Right lobe of liver (tissue), 4 donors: ENCODE data around the gene HEY2.

Source experiments
- POLR2A ChIP-seq: fragments of 450-650 bp; IDR thresholded peaks from one replicate; pipeline ENCODE4 v1.6.1; 2017; ENCODE audit warnings: antibody characterized with exemption, mild to moderate bottlenecking
- TF ChIP-seq, protein P1 (sequence below), 4 donors: fragments of 200-600 bp in 3 of 4; fragments of 450-650 bp in 1 of 4; IDR thresholded peaks; one replicate each; pipeline versions ENCODE4 v1.5.1 to v1.8.0; 2016 to 2022; ENCODE audit warnings: antibody characterized with exemption in 4 of 4, mild to moderate bottlenecking in 2 of 4
- donor health status: DM: no; HTN: no; CAD: no.
- donor health status: DM: no; HTN: no; CAD: no.
- donor health status: DM: no; HTN: yes; CAD: no.

GRCh38 chr6:125743604-125744003, 5.8 kb upstream of the HEY2 start:
- TF ChIP-seq POLR2A = no peak
- TF ChIP-seq, protein P1, sequence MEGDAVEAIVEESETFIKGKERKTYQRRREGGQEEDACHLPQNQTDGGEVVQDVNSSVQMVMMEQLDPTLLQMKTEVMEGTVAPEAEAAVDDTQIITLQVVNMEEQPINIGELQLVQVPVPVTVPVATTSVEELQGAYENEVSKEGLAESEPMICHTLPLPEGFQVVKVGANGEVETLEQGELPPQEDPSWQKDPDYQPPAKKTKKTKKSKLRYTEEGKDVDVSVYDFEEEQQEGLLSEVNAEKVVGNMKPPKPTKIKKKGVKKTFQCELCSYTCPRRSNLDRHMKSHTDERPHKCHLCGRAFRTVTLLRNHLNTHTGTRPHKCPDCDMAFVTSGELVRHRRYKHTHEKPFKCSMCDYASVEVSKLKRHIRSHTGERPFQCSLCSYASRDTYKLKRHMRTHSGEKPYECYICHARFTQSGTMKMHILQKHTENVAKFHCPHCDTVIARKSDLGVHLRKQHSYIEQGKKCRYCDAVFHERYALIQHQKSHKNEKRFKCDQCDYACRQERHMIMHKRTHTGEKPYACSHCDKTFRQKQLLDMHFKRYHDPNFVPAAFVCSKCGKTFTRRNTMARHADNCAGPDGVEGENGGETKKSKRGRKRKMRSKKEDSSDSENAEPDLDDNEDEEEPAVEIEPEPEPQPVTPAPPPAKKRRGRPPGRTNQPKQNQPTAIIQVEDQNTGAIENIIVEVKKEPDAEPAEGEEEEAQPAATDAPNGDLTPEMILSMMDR (IDR thresholded peaks at IDR 0.05) = no peak
